Chondrocyte (in vitro differentiated cells): ENCODE measurements around the gene ZNF816. TPM values are rescaled to one million over a fixed set of nuclear protein-coding genes. Genes with fewer than 3 reads are reported as not detected.
"Not testable (repeated sequence)": the region's sequence is repeated elsewhere in the genome, so short reads cannot be mapped to it uniquely, and the experiment has no call there.

Experiments
- DNase-seq: peaks from one replicate; pipeline ENCODE4 v3.0.0; 2021; ENCODE audit warnings: mixed read lengths, low spot score
- H3K27ac Mint-ChIP-seq: one replicate; pipeline ENCODE4 v1.8.0; 2021; ENCODE audit warnings: mild to moderate bottlenecking, moderate library complexity, mixed read lengths; ENCODE audit not compliant: unreplicated experiment
- H3K27me3 Mint-ChIP-seq: 2 replicates; pipeline ENCODE4 v1.8.0; 2021; ENCODE audit warnings: low read depth, mixed read lengths
- H3K36me3 Mint-ChIP-seq: 2 replicates; pipeline ENCODE4 v1.8.0; 2021; ENCODE audit warnings: low read depth, mixed read lengths
- H3K4me1 Mint-ChIP-seq: 2 replicates; pipeline ENCODE4 v1.8.0; 2021; ENCODE audit warnings: low read depth, mild to moderate bottlenecking, mixed read lengths
- H3K4me3 Mint-ChIP-seq: one replicate; pipeline ENCODE4 v1.8.0; 2021; ENCODE audit warnings: mild to moderate bottlenecking, moderate library complexity, mixed read lengths; ENCODE audit not compliant: unreplicated experiment
- H3K9me3 Mint-ChIP-seq: 2 replicates; pipeline ENCODE4 v1.8.0; 2021; ENCODE audit warnings: low read depth, mixed read lengths
- CTCF ChIP-seq: fragments of 200-600 bp; sonication (generic); IDR thresholded peaks from 2 replicates; pipeline ENCODE4 v1.5.0; 2021; ENCODE audit warnings: antibody characterized with exemption, mild to moderate bottlenecking, moderate library complexity
- total RNA-seq: library from RNA; stranded (reverse); gene quantifications from 3 replicates; pipeline ENCODE4 v1.2.1, GENCODE V29; 2021

The ZNF816 gene
- total RNA-seq, 1 donor from 2014 or later = 8.2 TPM

- no peak for DNase-seq
- peak; percentile 17 for TF ChIP-seq CTCF
- peak overlapping the region; percentile 84 for H3K4me3 Mint-ChIP-seq
- H3K9me3 Mint-ChIP-seq = peaks cover 12% of the 10 kb centered on the region
- peaks cover 16% of the 10 kb centered on the region for H3K4me1 Mint-ChIP-seq
- peak overlapping the region; percentile 94 for H3K27ac Mint-ChIP-seq
- H3K36me3 Mint-ChIP-seq = no peaks in the 10 kb centered on the region
- H3K27me3 Mint-ChIP-seq = no peaks in the 10 kb centered on the region
Measured at GRCh38 chr19:52942386-52943133, 20.1 kb downstream of the ZNF816 start.

GRCh38 chr19:52941941-52942385 is 20.7 kb downstream of the ZNF816 start:
- Mint-ChIP-seq H3K4me3 (peak overlapping the region; percentile 84), H3K36me3 (no peaks in the 10 kb centered on the region), H3K27ac (peak overlapping the region; percentile 94), H3K27me3 (no peaks in the 10 kb centered on the region), H3K4me1 (peaks cover 16% of the 10 kb centered on the region), H3K9me3 (peaks cover 7% of the 10 kb centered on the region)
- DNase-seq = no peak
- no peak for TF ChIP-seq CTCF

GRCh38 chr19:52941523-52941922 is 21.2 kb downstream of the ZNF816 start:
- not testable (repeated sequence) for H3K9me3 Mint-ChIP-seq, DNase-seq

GRCh38 chr19:52940905-52941304 is 21.8 kb downstream of the ZNF816 start:
- not testable (repeated sequence) for H3K36me3 Mint-ChIP-seq, H3K27ac Mint-ChIP-seq, H3K9me3 Mint-ChIP-seq, DNase-seq, H3K27me3 Mint-ChIP-seq
- Mint-ChIP-seq H3K4me3 (peak overlapping the region; percentile 84), H3K4me1 (peaks cover 24% of the 10 kb centered on the region)

More at GRCh38 chr19:52941523-52941922, 21.2 kb downstream of the ZNF816 start:
- not testable (repeated sequence) for H3K36me3 Mint-ChIP-seq, H3K27me3 Mint-ChIP-seq
- peak overlapping the region; percentile 84 for H3K4me3 Mint-ChIP-seq
- H3K27ac Mint-ChIP-seq = peak overlapping the region; percentile 94
- H3K4me1 Mint-ChIP-seq = peaks cover 19% of the 10 kb centered on the region

- H3K4me3 Mint-ChIP-seq = no peak overlapping the region
- TF ChIP-seq CTCF = no peak
- H3K4me1 Mint-ChIP-seq = peaks cover 33% of the 10 kb centered on the region
- H3K27ac Mint-ChIP-seq = no peak overlapping the region
- no peak for DNase-seq
- H3K9me3 Mint-ChIP-seq = no peaks in the 10 kb centered on the region
- no peaks in the 10 kb centered on the region for H3K36me3 Mint-ChIP-seq
- no peaks in the 10 kb centered on the region for H3K27me3 Mint-ChIP-seq
Measured at GRCh38 chr19:52938761-52939160, 23.9 kb downstream of the ZNF816 start.

GRCh38 chr19:52936954-52937325 is 25.7 kb downstream of the ZNF816 start:
- H3K27ac Mint-ChIP-seq = no peak overlapping the region
- no peak overlapping the region for H3K4me3 Mint-ChIP-seq
- H3K4me1 Mint-ChIP-seq = peaks cover 29% of the 10 kb centered on the region
- H3K27me3 Mint-ChIP-seq = no peaks in the 10 kb centered on the region
- no peak for TF ChIP-seq CTCF
- H3K36me3 Mint-ChIP-seq = peaks cover 1% of the 10 kb centered on the region
- no peak for DNase-seq
- H3K9me3 Mint-ChIP-seq = no peaks in the 10 kb centered on the region
